HepG2 (cell line): ENCODE results near the gene CCDC116. TPM values are rescaled to one million over a fixed set of nuclear protein-coding genes. Genes with fewer than 3 reads are reported as not detected.
A peak's percentile ranks its signal among the peaks of the same experiment; 100 is the strongest.

Experiments used
- ATAD3A ChIP-seq: sonication (generic); formaldehyde crosslinking; IDR thresholded peaks from 2 replicates; pipeline ENCODE4 v1.4.0; 2020; ENCODE audit warnings: missing genetic modification reagents
- HNRNPK ChIP-seq: fragments of 200-400 bp; formaldehyde crosslinking; IDR thresholded peaks from 2 replicates; pipeline ENCODE4 v1.6.1; 2018; ENCODE audit warnings: low read length, low read depth, moderate library complexity, mild to moderate bottlenecking; ENCODE audit not compliant: poor library complexity, severe bottlenecking
- HNRNPL ChIP-seq: fragments of 200-400 bp; formaldehyde crosslinking; IDR thresholded peaks from 2 replicates; pipeline ENCODE4 v1.6.1; 2017; ENCODE audit warnings: mild to moderate bottlenecking, low read depth, low read length
- JDP2 ChIP-seq: sonication (generic); formaldehyde crosslinking; IDR thresholded peaks from 2 replicates; pipeline ENCODE4 v1.8.1; 2022; ENCODE audit warnings: missing genetic modification reagents, borderline replicate concordance
- JUND ChIP-seq: sonication (generic); formaldehyde crosslinking; IDR thresholded peaks from 2 replicates; pipeline ENCODE4 v1.8.0; 2022; ENCODE audit warnings: mild to moderate bottlenecking, missing genetic modification reagents
- MLLT10 ChIP-seq: sonication (generic); formaldehyde crosslinking; IDR thresholded peaks from 2 replicates; pipeline ENCODE4 v1.4.0; 2020; ENCODE audit warnings: missing genetic modification reagents
- NONO ChIP-seq, 2 experiments: fragments of 450-650 bp in 1 of 2; sonication (generic) in 1 of 2; formaldehyde crosslinking in 1 of 2; IDR thresholded peaks in 1 of 2; conservative IDR thresholded peaks in 1 of 2; 2 replicates each; pipeline versions ENCODE4 v1.6.1 to v1.8.0; 2017 to 2022; ENCODE audit warnings: mild to moderate bottlenecking in 1 of 2, missing genetic modification reagents in 1 of 2, moderate library complexity in 1 of 2
- PHF8 ChIP-seq: sonication (generic); formaldehyde crosslinking; IDR thresholded peaks from 2 replicates; pipeline ENCODE4 v1.5.0; 2020; ENCODE audit warnings: missing genetic modification reagents
- PPARG ChIP-seq: conservative IDR thresholded peaks from 2 replicates; pipeline ENCODE4 v1.6.1; 2016; ENCODE audit warnings: missing biosample characterization, missing genetic modification reagents
- RBAK ChIP-seq: sonication (generic); formaldehyde crosslinking; IDR thresholded peaks from 2 replicates; pipeline ENCODE4 v1.5.1; 2020; ENCODE audit warnings: mild to moderate bottlenecking, missing genetic modification reagents
- SRF ChIP-seq: IDR thresholded peaks from 2 replicates; pipeline ENCODE4 v1.6.1; 2011; ENCODE audit warnings: mild to moderate bottlenecking, low read depth, low read length, moderate library complexity
- ZBTB7A ChIP-seq: sonication (generic); formaldehyde crosslinking; IDR thresholded peaks from 2 replicates; pipeline ENCODE4 v1.8.0; 2022; ENCODE audit warnings: mild to moderate bottlenecking, missing genetic modification reagents
- ZNF260 ChIP-seq: sonication (generic); formaldehyde crosslinking; IDR thresholded peaks from 2 replicates; pipeline ENCODE4 v1.4.0; 2020; ENCODE audit warnings: missing genetic modification reagents, low read depth, mild to moderate bottlenecking, borderline replicate concordance
- ZNF44 ChIP-seq: sonication (generic); formaldehyde crosslinking; IDR thresholded peaks from 2 replicates; pipeline ENCODE4 v1.5.1; 2020; ENCODE audit warnings: mild to moderate bottlenecking, missing genetic modification reagents
- ZNF446 ChIP-seq: sonication (generic); formaldehyde crosslinking; IDR thresholded peaks from 2 replicates; pipeline ENCODE4 v1.5.0; 2020; ENCODE audit warnings: mild to moderate bottlenecking, missing genetic modification reagents
- ZNF580 ChIP-seq: IDR thresholded peaks from 2 replicates; pipeline ENCODE4 v1.6.1; 2016; ENCODE audit warnings: low read depth, borderline replicate concordance
- ZNF607 ChIP-seq: sonication (generic); formaldehyde crosslinking; IDR thresholded peaks from 2 replicates; pipeline ENCODE4 v1.5.1; 2020; ENCODE audit warnings: missing genetic modification reagents, mild to moderate bottlenecking, borderline replicate concordance
- ZNF850 ChIP-seq: sonication (generic); formaldehyde crosslinking; conservative IDR thresholded peaks from 2 replicates; pipeline ENCODE4 v1.9.0; 2021; ENCODE audit warnings: mild to moderate bottlenecking, missing genetic modification reagents
- ZSCAN22 ChIP-seq: sonication (generic); formaldehyde crosslinking; IDR thresholded peaks from 2 replicates; pipeline ENCODE4 v1.4.0; 2020; ENCODE audit warnings: mild to moderate bottlenecking, missing genetic modification reagents
- polyA plus RNA-seq, 8 experiments: library from polyadenylated mRNA; depleted of rRNA in 3 of 8; stranded (reverse) in 7 of 8; unstranded in 1 of 8; fragments of >200 nt; fragmentation: Illumina TruSeq in 4 of 8; extraction: Trizol in 4 of 8; gene quantifications; 2 replicates each; pipeline versions ENCODE4 v1.2.1 to v1.2.3, GENCODE V29; 2011 to 2016; ENCODE audit warnings: low read depth in 4 of 8, missing spikeins in 1 of 8, mixed read lengths in 1 of 8; ENCODE audit not compliant: insufficient read depth in 1 of 8
- total RNA-seq, 5 experiments: library from RNA; depleted of rRNA; stranded (reverse); fragments of >200 nt; fragmentation: Illumina TruSeq; extraction: Trizol; gene quantifications; 2 replicates each; pipeline ENCODE4 v1.2.3, GENCODE V29; 2016; ENCODE audit warnings: low read depth in 1 of 5
- TF ChIP-seq, protein P1 (sequence below): IDR thresholded peaks from 2 replicates; pipeline ENCODE4 v1.6.1; 2016; ENCODE audit warnings: missing compliant biosample characterization, missing genetic modification reagents, borderline replicate concordance
- TF ChIP-seq, protein P2 (sequence below), 2 experiments: fragments of 450-650 bp in 1 of 2; sonication (generic) in 1 of 2; formaldehyde crosslinking in 1 of 2; IDR thresholded peaks; 2 replicates each; pipeline versions ENCODE4 v1.6.1 to v1.8.0; 2016 to 2022; ENCODE audit warnings: antibody characterized with exemption in 1 of 2, mild to moderate bottlenecking in 1 of 2, missing genetic modification reagents in 1 of 2

Gene CCDC116
- total and polyA plus RNA-seq, 2 of the 13 experiments (the other 11 are each of a cell fraction or from before 2014, with no cell fraction given): 0.15 to 0.33 TPM

DNA sequence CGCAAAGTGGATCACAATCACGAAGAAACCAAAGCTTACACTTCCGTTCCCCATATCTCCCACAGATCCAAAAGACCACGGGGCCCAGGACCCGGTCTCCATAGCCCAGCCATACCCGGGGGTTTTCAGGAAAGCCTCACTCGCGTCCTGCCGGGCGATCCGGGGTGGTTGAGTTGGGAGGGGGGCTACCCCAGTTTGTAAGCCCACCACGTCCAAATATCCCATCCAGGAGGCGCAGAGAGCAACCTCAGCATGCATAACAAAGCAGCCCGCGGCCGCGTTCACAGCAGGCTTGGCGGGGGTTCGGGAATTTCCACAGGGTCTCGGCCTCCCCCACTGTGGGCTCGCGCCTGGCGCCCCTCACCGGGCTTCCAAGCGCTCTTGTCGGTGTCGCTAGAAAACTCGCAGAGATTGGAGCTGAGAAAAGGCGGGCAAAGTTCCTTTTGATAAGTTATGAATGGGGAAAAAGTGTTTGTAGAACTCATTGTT is 19.0 kb downstream of the CCDC116 start (continued):
- TF ChIP-seq, protein P1, sequence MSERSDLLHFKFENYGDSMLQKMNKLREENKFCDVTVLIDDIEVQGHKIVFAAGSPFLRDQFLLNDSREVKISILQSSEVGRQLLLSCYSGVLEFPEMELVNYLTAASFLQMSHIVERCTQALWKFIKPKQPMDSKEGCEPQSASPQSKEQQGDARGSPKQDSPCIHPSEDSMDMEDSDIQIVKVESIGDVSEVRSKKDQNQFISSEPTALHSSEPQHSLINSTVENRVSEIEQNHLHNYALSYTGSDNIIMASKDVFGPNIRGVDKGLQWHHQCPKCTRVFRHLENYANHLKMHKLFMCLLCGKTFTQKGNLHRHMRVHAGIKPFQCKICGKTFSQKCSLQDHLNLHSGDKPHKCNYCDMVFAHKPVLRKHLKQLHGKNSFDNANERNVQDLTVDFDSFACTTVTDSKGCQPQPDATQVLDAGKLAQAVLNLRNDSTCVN: no peak
- TF ChIP-seq ZBTB7A (CRISPR knock-in tag): no peak
- TF ChIP-seq ZNF580 (CRISPR knock-in tag): no peak
- TF ChIP-seq ZNF446 (CRISPR knock-in tag): no peak
- no peak for TF ChIP-seq ZSCAN22 (CRISPR knock-in tag)
- no peak for TF ChIP-seq HNRNPL
- no peak for TF ChIP-seq HNRNPK
- TF ChIP-seq, protein P2, sequence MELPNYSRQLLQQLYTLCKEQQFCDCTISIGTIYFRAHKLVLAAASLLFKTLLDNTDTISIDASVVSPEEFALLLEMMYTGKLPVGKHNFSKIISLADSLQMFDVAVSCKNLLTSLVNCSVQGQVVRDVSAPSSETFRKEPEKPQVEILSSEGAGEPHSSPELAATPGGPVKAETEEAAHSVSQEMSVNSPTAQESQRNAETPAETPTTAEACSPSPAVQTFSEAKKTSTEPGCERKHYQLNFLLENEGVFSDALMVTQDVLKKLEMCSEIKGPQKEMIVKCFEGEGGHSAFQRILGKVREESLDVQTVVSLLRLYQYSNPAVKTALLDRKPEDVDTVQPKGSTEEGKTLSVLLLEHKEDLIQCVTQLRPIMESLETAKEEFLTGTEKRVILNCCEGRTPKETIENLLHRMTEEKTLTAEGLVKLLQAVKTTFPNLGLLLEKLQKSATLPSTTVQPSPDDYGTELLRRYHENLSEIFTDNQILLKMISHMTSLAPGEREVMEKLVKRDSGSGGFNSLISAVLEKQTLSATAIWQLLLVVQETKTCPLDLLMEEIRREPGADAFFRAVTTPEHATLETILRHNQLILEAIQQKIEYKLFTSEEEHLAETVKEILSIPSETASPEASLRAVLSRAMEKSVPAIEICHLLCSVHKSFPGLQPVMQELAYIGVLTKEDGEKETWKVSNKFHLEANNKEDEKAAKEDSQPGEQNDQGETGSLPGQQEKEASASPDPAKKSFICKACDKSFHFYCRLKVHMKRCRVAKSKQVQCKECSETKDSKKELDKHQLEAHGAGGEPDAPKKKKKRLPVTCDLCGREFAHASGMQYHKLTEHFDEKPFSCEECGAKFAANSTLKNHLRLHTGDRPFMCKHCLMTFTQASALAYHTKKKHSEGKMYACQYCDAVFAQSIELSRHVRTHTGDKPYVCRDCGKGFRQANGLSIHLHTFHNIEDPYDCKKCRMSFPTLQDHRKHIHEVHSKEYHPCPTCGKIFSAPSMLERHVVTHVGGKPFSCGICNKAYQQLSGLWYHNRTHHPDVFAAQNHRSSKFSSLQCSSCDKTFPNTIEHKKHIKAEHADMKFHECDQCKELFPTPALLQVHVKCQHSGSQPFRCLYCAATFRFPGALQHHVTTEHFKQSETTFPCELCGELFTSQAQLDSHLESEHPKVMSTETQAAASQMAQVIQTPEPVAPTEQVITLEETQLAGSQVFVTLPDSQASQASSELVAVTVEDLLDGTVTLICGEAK (IDR thresholded peaks at IDR 0.05): no peak
- TF ChIP-seq, protein P2 (CRISPR knock-in tag; IDR thresholded peaks at IDR 0.05): no peak
- no peak for TF ChIP-seq PPARG (CRISPR knock-in tag)
- TF ChIP-seq ZNF850: no peak
- no peak for TF ChIP-seq ZNF44 (CRISPR knock-in tag)
- TF ChIP-seq SRF: no peak
- 0 out of 2 replicates have a peak, but pooled peaks have one; percentile 24 for TF ChIP-seq ZNF607 (CRISPR knock-in tag)
- no peak for TF ChIP-seq MLLT10 (CRISPR knock-in tag)
- TF ChIP-seq JDP2 (CRISPR knock-in tag): no peak
- peak; percentile 43; the same call in 1 of the 2 replicates for TF ChIP-seq PHF8 (CRISPR knock-in tag)
- no peak for TF ChIP-seq ATAD3A (CRISPR knock-in tag)
- no peak for TF ChIP-seq JUND (CRISPR knock-in tag)
- no peak for TF ChIP-seq RBAK (CRISPR knock-in tag)
- no peak for TF ChIP-seq NONO (IDR thresholded peaks at IDR 0.05)
- no peak for TF ChIP-seq NONO (CRISPR knock-in tag; conservative IDR thresholded peaks at IDR 0.05)
- TF ChIP-seq ZNF260 (CRISPR knock-in tag): no peak
